PFSK-1 (cell line): ENCODE results near the gene EVL.

Experiments
- POLR2AphosphoS5 ChIP-seq: IDR thresholded peaks from 2 replicates; pipeline ENCODE4 v1.6.1; 2012; ENCODE audit warnings: low read depth, mild to moderate bottlenecking, control low read depth, low read length, moderate library complexity
- REST ChIP-seq, 2 experiments: IDR thresholded peaks; 2 replicates each; pipeline versions ENCODE4 v1.6.1 to v1.8.0; 2011 to 2012; ENCODE audit warnings: low read depth in 2 of 2, low read length in 2 of 2, control low read depth in 1 of 2, inconsistent platforms in 1 of 2, mild to moderate bottlenecking in 1 of 2, moderate library complexity in 1 of 2; ENCODE audit not compliant: insufficient read depth in 1 of 2
- SIN3A ChIP-seq: IDR thresholded peaks from 2 replicates; pipeline ENCODE4 v1.6.1; 2012; ENCODE audit warnings: mild to moderate bottlenecking, low read length, moderate library complexity, borderline replicate concordance; ENCODE audit not compliant: insufficient read depth
- TAF1 ChIP-seq: IDR thresholded peaks from 2 replicates; pipeline ENCODE4 v1.6.1; 2012; ENCODE audit warnings: low read length, control low read depth, borderline replicate concordance; ENCODE audit not compliant: insufficient read depth

GRCh38 chr14:100146531-100147091 is 81.4 kb downstream of the EVL start:
- TF ChIP-seq SIN3A (no peak), POLR2AphosphoS5 (no peak), TAF1 (no peak), REST (IDR thresholded peaks at IDR 0.05; ENCODE audit: insufficient read depth in 1 of 2, low read depth in 2 of 2, low read length in 2 of 2) (no peak)
